Testis (tissue), 3 donors: ENCODE data around the gene FAM200C. TPM values are rescaled to one million over a fixed set of nuclear protein-coding genes. Genes with fewer than 3 reads are reported as not detected.

ENCODE experiments used
- DNase-seq: peaks from one replicate; pipeline ENCODE4 v3.0.0-alpha.2; 2019
- H3K27ac ChIP-seq, 2 donors: fragments of 200-600 bp; sonication (generic); one replicate each; pipeline ENCODE4 v1.5.1; 2019
- H3K27me3 ChIP-seq: fragments of 200-600 bp; sonication (generic); one replicate; pipeline ENCODE4 v1.5.1; 2019
- H3K36me3 ChIP-seq: fragments of 200-600 bp; sonication (generic); one replicate; pipeline ENCODE4 v1.5.1; 2017; ENCODE audit warnings: low read depth; ENCODE audit errors: missing control alignments
- H3K4me1 ChIP-seq: fragments of 200-600 bp; sonication (generic); one replicate; pipeline ENCODE4 v1.5.1; 2019
- H3K4me3 ChIP-seq, 2 donors: fragments of 200-600 bp; sonication (generic); one replicate each; pipeline ENCODE4 v1.5.1; 2017 to 2019
- H3K9me3 ChIP-seq: fragments of 200-600 bp; sonication (generic); one replicate; pipeline ENCODE4 v1.5.1; 2017
- POLR2A ChIP-seq: fragments of 450-650 bp; IDR thresholded peaks from one replicate; pipeline ENCODE4 v1.6.1; 2017; ENCODE audit warnings: antibody characterized with exemption, mild to moderate bottlenecking, moderate library complexity
- WGBS, 2 donors: methylation state at CpG; one replicate each; pipeline ENCODE4 v1.1.5; 2018; 5-methylcytosine and 5-hydroxymethylcytosine counted together
- intact Hi-C: fragments of 100-400 bp; cut with DNase I; formaldehyde crosslinking; loops from one replicate; pipeline ENCODE4 v1.15.1; 2023; ENCODE audit warnings: low total_unique reads
- polyA plus RNA-seq: library from polyadenylated mRNA; stranded (reverse); fragments of 350-450 nt; fragmentation: Illumina TruSeq; extraction: RNeasy Lipid Tissue Mini Kit (QIAGEN cat#74804); gene quantifications from one replicate; pipeline ENCODE4 v1.2.3, GENCODE V29; 2014; ENCODE audit warnings: low read depth, low replicate concordance; ENCODE audit not compliant: insufficient read depth
- total RNA-seq, 2 donors: library from RNA; depleted of rRNA; stranded (reverse); fragments of >200 nt; gene quantifications; one replicate each; pipeline ENCODE4 v1.2.3, GENCODE V29; 2016
- TF ChIP-seq, protein P1 (sequence below), 3 experiments: fragments of 450-650 bp in 2 of 3; fragments of 200-600 bp in 1 of 3; sonication (generic) in 1 of 3; IDR thresholded peaks; one replicate each; pipeline ENCODE4 v1.5.1; 2016 to 2019; ENCODE audit warnings: antibody characterized with exemption in 3 of 3, mild to moderate bottlenecking in 2 of 3, moderate library complexity in 1 of 3

The FAM200C gene
- total and polyA plus RNA-seq, 3 donors from 2014 or later, result 5.5 to 11.1 (median 10.6) TPM

DNA sequence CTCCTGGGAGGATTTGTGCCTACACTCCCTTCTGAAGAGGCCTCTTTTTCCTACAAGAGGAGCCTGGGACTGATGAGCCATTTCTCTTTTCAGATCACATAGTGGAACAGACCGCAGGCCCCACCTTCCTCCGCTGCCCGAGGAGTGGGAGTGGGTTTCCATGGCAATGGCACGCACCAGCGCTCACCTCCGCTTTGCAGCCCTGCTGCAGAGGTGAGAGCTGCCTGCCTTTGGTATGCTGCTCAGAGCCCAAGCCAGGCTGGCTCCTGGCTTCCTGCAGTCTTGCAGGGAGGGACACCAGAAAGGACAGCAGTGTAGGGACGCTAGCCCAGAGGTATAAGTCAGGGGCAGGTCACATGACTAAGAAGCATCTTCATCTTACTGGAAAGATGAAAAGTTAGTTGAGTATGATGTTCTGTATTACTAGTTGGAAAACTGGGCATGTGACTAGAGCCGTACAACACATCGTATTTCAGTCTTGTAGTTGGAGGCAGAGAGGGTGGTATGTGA lies 34.2 kb upstream of the FAM200C start:
- Histone ChIP-seq H3K27ac (no peak overlapping the region), H3K27me3 (no peaks in the 10 kb centered on the region), H3K4me3 (no peak overlapping the region), H3K36me3 (no peaks in the 10 kb centered on the region), H3K9me3 (no peaks in the 10 kb centered on the region), H3K4me1 (no peaks in the 10 kb centered on the region)
- 64 to 69% methylated on average over 5 to 9 of the region's 9 CpGs for WGBS, 2 donors
- TF ChIP-seq, protein P1, sequence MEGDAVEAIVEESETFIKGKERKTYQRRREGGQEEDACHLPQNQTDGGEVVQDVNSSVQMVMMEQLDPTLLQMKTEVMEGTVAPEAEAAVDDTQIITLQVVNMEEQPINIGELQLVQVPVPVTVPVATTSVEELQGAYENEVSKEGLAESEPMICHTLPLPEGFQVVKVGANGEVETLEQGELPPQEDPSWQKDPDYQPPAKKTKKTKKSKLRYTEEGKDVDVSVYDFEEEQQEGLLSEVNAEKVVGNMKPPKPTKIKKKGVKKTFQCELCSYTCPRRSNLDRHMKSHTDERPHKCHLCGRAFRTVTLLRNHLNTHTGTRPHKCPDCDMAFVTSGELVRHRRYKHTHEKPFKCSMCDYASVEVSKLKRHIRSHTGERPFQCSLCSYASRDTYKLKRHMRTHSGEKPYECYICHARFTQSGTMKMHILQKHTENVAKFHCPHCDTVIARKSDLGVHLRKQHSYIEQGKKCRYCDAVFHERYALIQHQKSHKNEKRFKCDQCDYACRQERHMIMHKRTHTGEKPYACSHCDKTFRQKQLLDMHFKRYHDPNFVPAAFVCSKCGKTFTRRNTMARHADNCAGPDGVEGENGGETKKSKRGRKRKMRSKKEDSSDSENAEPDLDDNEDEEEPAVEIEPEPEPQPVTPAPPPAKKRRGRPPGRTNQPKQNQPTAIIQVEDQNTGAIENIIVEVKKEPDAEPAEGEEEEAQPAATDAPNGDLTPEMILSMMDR (IDR thresholded peaks at IDR 0.05), result no peak
- no peak for TF ChIP-seq POLR2A
- no peak for DNase-seq
- intact Hi-C loops, result no loop called here

DNA sequence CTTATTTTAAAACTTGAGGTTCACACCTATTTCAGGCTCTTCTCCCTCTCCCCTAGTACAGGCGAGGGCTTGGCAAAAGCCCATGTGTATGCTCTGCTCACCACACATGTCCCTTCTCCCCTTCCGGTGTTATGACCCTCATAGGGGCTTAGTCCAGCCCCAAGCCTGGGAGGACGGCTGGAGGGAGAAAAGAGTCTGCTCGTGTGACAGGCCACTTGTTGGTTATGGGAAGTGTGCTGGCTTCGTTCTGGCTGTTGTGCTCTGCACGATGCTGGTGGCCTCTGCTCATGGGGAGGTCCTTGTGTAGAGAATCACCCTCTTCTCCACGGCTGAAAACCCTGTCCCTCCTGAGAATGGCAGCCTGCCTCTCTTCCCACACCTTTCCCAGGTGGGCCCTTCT lies 32.9 kb upstream of the FAM200C start:
- Histone ChIP-seq H3K27me3 (no peaks in the 10 kb centered on the region), H3K27ac (no peak overlapping the region), H3K4me3 (no peak overlapping the region), H3K4me1 (no peaks in the 10 kb centered on the region), H3K9me3 (no peaks in the 10 kb centered on the region), H3K36me3 (no peaks in the 10 kb centered on the region)
- no peak for DNase-seq
- 86 to 95% methylated on average over 7 of the region's 7 CpGs for WGBS, 2 donors
- intact Hi-C loops, result no loop called here
- TF ChIP-seq POLR2A, result no peak
- TF ChIP-seq, protein P1 (IDR thresholded peaks at IDR 0.05), result no peak

DNA sequence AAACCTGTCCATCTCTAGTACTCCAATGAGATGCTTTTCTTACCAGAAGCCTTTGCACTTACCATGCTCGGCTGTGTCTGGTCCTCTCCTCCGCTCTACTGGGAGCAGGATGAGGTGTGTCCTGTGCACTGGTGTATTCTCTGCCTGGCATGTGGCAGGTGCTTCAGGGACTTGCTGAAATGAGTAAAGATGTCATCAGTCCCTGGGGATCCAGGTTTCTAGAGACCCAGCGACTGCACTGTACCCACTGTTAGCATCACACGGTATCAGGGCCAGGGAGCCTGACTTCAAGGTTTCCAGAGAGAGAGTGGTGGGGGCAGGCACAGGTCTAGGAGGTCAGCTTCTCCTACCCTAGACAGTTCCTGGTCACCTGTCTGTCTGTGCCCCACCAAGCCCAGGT lies 32.3 kb upstream of the FAM200C start:
- no peak for TF ChIP-seq POLR2A
- Histone ChIP-seq H3K27ac (no peak overlapping the region), H3K4me1 (no peaks in the 10 kb centered on the region), H3K9me3 (no peaks in the 10 kb centered on the region), H3K36me3 (no peaks in the 10 kb centered on the region), H3K27me3 (no peaks in the 10 kb centered on the region), H3K4me3 (no peak overlapping the region)
- intact Hi-C loops, result no loop called here
- 88 to 96% methylated on average over 4 of the region's 4 CpGs for WGBS, 2 donors
- DNase-seq, result no peak

DNA sequence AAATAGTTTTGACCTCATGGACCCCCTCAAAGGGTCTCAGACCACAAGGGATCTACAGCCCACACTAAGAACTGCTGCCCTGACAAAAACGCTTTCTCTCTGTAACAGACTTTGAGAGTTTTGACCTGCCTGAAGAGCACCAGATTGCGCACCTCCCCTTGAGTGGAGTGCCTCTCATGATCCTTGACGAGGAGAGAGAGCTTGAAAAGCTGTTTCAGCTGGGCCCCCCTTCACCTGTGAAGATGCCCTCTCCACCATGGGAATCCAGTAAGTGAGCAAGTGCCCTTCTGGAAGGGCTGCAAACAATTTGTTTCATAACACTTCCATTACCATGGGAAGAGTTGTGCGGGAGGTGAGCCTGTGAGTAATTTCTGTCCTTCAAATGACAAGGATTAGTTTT lies 27.8 kb upstream of the FAM200C start:
- Histone ChIP-seq H3K4me1 (no peaks in the 10 kb centered on the region), H3K27ac (no peak overlapping the region), H3K36me3 (no peaks in the 10 kb centered on the region), H3K4me3 (no peak overlapping the region), H3K27me3 (no peaks in the 10 kb centered on the region), H3K9me3 (no peaks in the 10 kb centered on the region)
- DNase-seq, result no peak
- TF ChIP-seq, protein P1 (IDR thresholded peaks at IDR 0.05), result no peak
- no peak for TF ChIP-seq POLR2A
- intact Hi-C loops, result no loop called here
- 96 to 99% methylated on average over 4 of the region's 4 CpGs for WGBS, 2 donors

DNA sequence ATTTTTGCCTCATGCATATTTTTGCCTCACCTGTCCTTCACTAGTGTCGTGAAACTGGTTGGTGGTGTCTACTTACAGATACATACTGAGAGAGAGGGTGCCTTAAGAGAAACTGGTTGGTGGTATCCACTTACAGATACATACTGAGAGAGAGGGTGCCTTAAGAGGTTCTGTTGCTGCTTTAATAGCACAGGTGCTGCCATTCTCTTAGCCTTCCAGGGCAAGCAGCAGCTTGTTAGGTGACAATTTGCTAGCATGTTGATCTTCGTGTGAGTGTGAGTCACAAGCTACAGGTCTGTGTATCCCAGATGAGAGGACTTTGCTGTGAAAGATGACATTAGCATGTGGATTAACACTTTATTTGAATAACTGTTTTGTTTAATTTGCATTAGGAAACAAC lies 23.2 kb upstream of the FAM200C start:
- Histone ChIP-seq H3K9me3 (no peaks in the 10 kb centered on the region), H3K27me3 (no peaks in the 10 kb centered on the region), H3K4me3 (no peak overlapping the region), H3K36me3 (no peaks in the 10 kb centered on the region), H3K4me1 (peaks cover under 1% of the 10 kb centered on the region), H3K27ac (no peak overlapping the region)
- intact Hi-C loops, result no loop called here
- no peak for TF ChIP-seq POLR2A
- TF ChIP-seq, protein P1 (IDR thresholded peaks at IDR 0.05), result no peak
- no peak for DNase-seq
- whole genome bisulfite sequencing, 2 donors, result 44 to 58% methylated on average over 2 of the region's 2 CpGs
